A549 (cell line): ENCODE measurements around the gene VMO1. TPM values are rescaled to one million over a fixed set of nuclear protein-coding genes. Genes with fewer than 3 reads are reported as not detected.
A peak's percentile ranks its signal among the peaks of the same experiment; 100 is the strongest.

ENCODE experiments used
- ATAC-seq, 2 experiments: fragments of 200-7000 bp in 1 of 2; fragments of >200 bp in 1 of 2; cut with Nextera tagmentation in 1 of 2; cut with Tn5 transposase in 1 of 2; 3 replicates each; pipeline versions ENCODE4 v1.8.0 to v1.9.1; 2018 to 2020; ENCODE audit warnings: mild to moderate bottlenecking in 1 of 2, moderate library complexity in 1 of 2
- CTCF ChIA-PET: fragments of 300-600 bp; sonication (Branson Sonifier 250); formaldehyde crosslinking; extraction: SDS; loops from one replicate; lab custom pipeline; 2021; ENCODE audit warnings: antibody characterized with exemption, inconsistent platforms; lab: Yijun Ruan, JAX
- POLR2A ChIA-PET: fragments of 350-600 bp; formaldehyde crosslinking; extraction: SDS; loops from one replicate; lab custom pipeline; 2021; ENCODE audit warnings: antibody characterized with exemption, inconsistent platforms; lab: Yijun Ruan, JAX
- DNase-seq, 2 experiments: peaks; one replicate each; pipeline versions ENCODE4 v3.0.0 to v3.0.0-alpha.2; 2011 to 2016; ENCODE audit warnings: low read depth in 1 of 2, low spot score in 1 of 2
- FAIRE-seq: peaks from 2 replicates; lab custom pipeline; 2011; peaks lifted over from hg19 to GRCh38; lab: Jason Lieb, UNC
- H3K27ac ChIP-seq, 2 experiments: fragments of >200 bp; sonication (Bioruptor Twin); formaldehyde crosslinking; 3 replicates each; pipeline ENCODE4 v1.5.1; 2016 to 2017
- H3K4me1 ChIP-seq: fragments of >200 bp; sonication (Bioruptor Twin); formaldehyde crosslinking; 3 replicates; pipeline ENCODE4 v1.6.1; 2016
- H3K4me2 ChIP-seq: fragments of >200 bp; sonication (Bioruptor Twin); formaldehyde crosslinking; 3 replicates; pipeline ENCODE4 v1.6.1; 2016
- H3K4me3 ChIP-seq: fragments of >200 bp; sonication (Bioruptor Twin); formaldehyde crosslinking; 3 replicates; pipeline ENCODE4 v1.5.1; 2016
- H3K9me3 ChIP-seq: fragments of >200 bp; sonication (Bioruptor Twin); formaldehyde crosslinking; 3 replicates; pipeline ENCODE4 v1.6.1; 2016
- BCL3 ChIP-seq: fragments of >200 bp; sonication (Bioruptor Twin); formaldehyde crosslinking; IDR thresholded peaks from 3 replicates; pipeline ENCODE4 v1.6.1; 2016
- CTCF ChIP-seq: fragments of >200 bp; sonication (Bioruptor Twin); formaldehyde crosslinking; IDR thresholded peaks from 3 replicates; pipeline ENCODE4 v1.5.1; 2016
- E2F6 ChIP-seq: IDR thresholded peaks from 2 replicates; pipeline ENCODE4 v1.6.1; 2012; ENCODE audit warnings: low read depth, borderline replicate concordance
- EHF ChIP-seq: fragments of 250-450 bp; sonication (Bioruptor Pico); IDR thresholded peaks from 2 replicates; pipeline ENCODE4 v1.5.0; 2020; ENCODE audit warnings: mild to moderate bottlenecking
- ESRRA ChIP-seq: fragments of 150-350 bp; IDR thresholded peaks from 2 replicates; pipeline ENCODE4 v1.6.1; 2014; ENCODE audit warnings: mild to moderate bottlenecking, low read length, borderline replicate concordance
- FOSL2 ChIP-seq, 2 experiments: fragments of 450-650 bp in 1 of 2; fragments of >200 bp in 1 of 2; sonication (Bioruptor Twin) in 1 of 2; formaldehyde crosslinking; IDR thresholded peaks; 2 replicates each; pipeline versions ENCODE4 v1.5.0 to v1.6.1; 2016 to 2020; ENCODE audit warnings: mild to moderate bottlenecking in 1 of 2, moderate library complexity in 1 of 2
- GATA3 ChIP-seq: IDR thresholded peaks from 2 replicates; pipeline ENCODE4 v1.6.1; 2012; ENCODE audit warnings: borderline replicate concordance
- HES2 ChIP-seq: fragments of >200 bp; sonication (Bioruptor Twin); formaldehyde crosslinking; IDR thresholded peaks from 2 replicates; pipeline ENCODE4 v1.6.1; 2016
- HOXB13 ChIP-seq: fragments of 250-450 bp; sonication (Bioruptor Pico); IDR thresholded peaks from 2 replicates; pipeline ENCODE4 v1.5.0; 2020; ENCODE audit warnings: low read depth, mild to moderate bottlenecking, moderate library complexity
- HOXB5 ChIP-seq: fragments of 250-450 bp; sonication (Bioruptor Pico); IDR thresholded peaks from 2 replicates; pipeline ENCODE4 v1.5.0; 2020; ENCODE audit warnings: mild to moderate bottlenecking, moderate library complexity
- JUN ChIP-seq, 2 experiments: fragments of >200 bp; sonication (Bioruptor Twin); formaldehyde crosslinking; IDR thresholded peaks; 2 replicates in 1 of 2; 3 replicates in 1 of 2; pipeline ENCODE4 v1.6.1; 2016 to 2017
- MAX ChIP-seq: IDR thresholded peaks from 2 replicates; pipeline ENCODE4 v1.6.1; 2012
- NPAS2 ChIP-seq: fragments of 250-450 bp; sonication (Bioruptor Pico); IDR thresholded peaks from 2 replicates; pipeline ENCODE4 v1.8.0; 2022; ENCODE audit warnings: mild to moderate bottlenecking, moderate library complexity, borderline replicate concordance
- NR3C1 ChIP-seq: fragments of >200 bp; sonication (Bioruptor Twin); formaldehyde crosslinking; IDR thresholded peaks from 3 replicates; pipeline ENCODE4 v1.6.1; 2017
- PBX3 ChIP-seq: IDR thresholded peaks from 2 replicates; pipeline ENCODE4 v1.6.1; 2012
- RCOR1 ChIP-seq: fragments of 150-350 bp; IDR thresholded peaks from 2 replicates; pipeline ENCODE4 v1.6.1; 2014; ENCODE audit warnings: antibody characterized with exemption, low read length, low read depth
- REST ChIP-seq: fragments of 200-600 bp; sonication (generic); IDR thresholded peaks from 2 replicates; pipeline ENCODE4 v1.6.1; 2016; ENCODE audit warnings: antibody characterized with exemption, mild to moderate bottlenecking, moderate library complexity
- RNF2 ChIP-seq: fragments of 200-600 bp; sonication (generic); IDR thresholded peaks from 2 replicates; pipeline ENCODE4 v1.6.1; 2016; ENCODE audit warnings: low read depth, mild to moderate bottlenecking, antibody characterized with exemption, moderate library complexity, borderline replicate concordance
- SMC3 ChIP-seq: fragments of >200 bp; sonication (Bioruptor Twin); formaldehyde crosslinking; IDR thresholded peaks from 3 replicates; pipeline ENCODE4 v1.6.1; 2018; ENCODE audit warnings: inconsistent platforms
- SREBF2 ChIP-seq: fragments of 450-650 bp; IDR thresholded peaks from 2 replicates; pipeline ENCODE4 v1.6.1; 2014; ENCODE audit warnings: mild to moderate bottlenecking, moderate library complexity
- TP53 ChIP-seq: fragments of 250-450 bp; sonication (Bioruptor Pico); IDR thresholded peaks from 2 replicates; pipeline ENCODE4 v1.5.0; 2021; ENCODE audit warnings: mild to moderate bottlenecking, moderate library complexity
- ZC3H11A ChIP-seq: fragments of 450-650 bp; IDR thresholded peaks from 2 replicates; pipeline ENCODE4 v1.6.1; 2014; ENCODE audit warnings: antibody characterized with exemption, mild to moderate bottlenecking
- WGBS: methylation state at CpG from one replicate; pipeline ENCODE4 v1.1.6; 2017; ENCODE audit errors: missing lambda C conversion rate; 5-methylcytosine and 5-hydroxymethylcytosine counted together
- polyA plus RNA-seq, 4 experiments: library from polyadenylated mRNA; depleted of rRNA in 3 of 4; stranded (reverse); fragments of >200 nt; fragmentation: RNase III in 1 of 4; extraction: RNeasy Plus Mini Kit Qiagen cat#74134 plus additional on column Dnase treatment in 1 of 4; gene quantifications; 2 replicates in 3 of 4; 3 replicates in 1 of 4; pipeline ENCODE4 v1.2.3, GENCODE V29; 2011 to 2017

VMO1 gene
- polyA plus RNA-seq, 2 of the 4 experiments (the other 2 are of a cell fraction) = 0.58 to 0.81 TPM

GRCh38 chr17:4795168-4795567 is 9.0 kb upstream of the VMO1 start:
- WGBS = 93% methylated on average over 1 of the region's 1 CpG
- Histone ChIP-seq H3K27ac (peak overlapping the region; percentile 84 to 89), H3K4me1 (peaks cover 14% of the 10 kb centered on the region), H3K4me3 (peak overlapping the region; percentile 92), H3K4me2 (peak overlapping the region; percentile 75), H3K9me3 (no peaks in the 10 kb centered on the region)
- CTCF ChIA-PET = no interaction called here
- POLR2A ChIA-PET = no interaction called here
- no peak for TF ChIP-seq BCL3
- TF ChIP-seq SMC3 = no peak
- no peak for TF ChIP-seq EHF (CRISPR knock-in tag)
- no peak for TF ChIP-seq ZC3H11A
- TF ChIP-seq TP53 (CRISPR knock-in tag) = no peak
- no peak for TF ChIP-seq HOXB13 (CRISPR knock-in tag)
- TF ChIP-seq NR3C1 = no peak
- TF ChIP-seq RCOR1 = no peak
- no peak for TF ChIP-seq REST
- no peak for ATAC-seq
- FAIRE-seq = no peak
- DNase-seq = no peak

- peak in 1 of 2 experiments; percentile 0; a peak in 1 of 6 replicates for ATAC-seq
- TF ChIP-seq ESRRA (no peak), PBX3 (no peak)
- TF ChIP-seq, all 56 proteins: peak for 0
- WGBS = 40% methylated on average over 7 of the region's 7 CpGs
- peak overlapping the region; percentile 62 for H3K4me3 ChIP-seq
- H3K27ac ChIP-seq = peak overlapping the region; percentile 91 to 98
- H3K9me3 ChIP-seq = no peaks in the 10 kb centered on the region
- CTCF ChIA-PET = interaction anchor here (0.7 to 9.4 kb wide), 50 partner anchors 9 to 370 kb away, joined by 3 to 271 read pairs (median 9); partner anchors contain the start of genes ARRB2, C17orf114, CHRNE and CXCL16
- H3K4me1 ChIP-seq = peaks cover 27% of the 10 kb centered on the region
- POLR2A ChIA-PET = interaction anchor here (0.7 to 2.3 kb wide), 23 partner anchors 11 to 197 kb away, joined by 3 to 25 read pairs (median 6); partner anchors contain the start of genes ARRB2, CAMTA2, CXCL16 and MED11
- FAIRE-seq = no peak
- no peak for DNase-seq
- peak overlapping the region; percentile 97 for H3K4me2 ChIP-seq
These were observed 4.5 kb upstream of the VMO1 start for GRCh38 chr17:4790705-4791088.

GRCh38 chr17:4789951-4790704 is 4.0 kb upstream of the VMO1 start:
- ATAC-seq (peak; percentile 89 to 92), FAIRE-seq (peak; percentile 88), DNase-seq (peak; percentile 94 to 99)
- peaks cover 27% of the 10 kb centered on the region for H3K4me1 ChIP-seq
- 1% methylated on average over 64 of the region's 91 CpGs for WGBS
- ChIA-PET POLR2A (interaction anchor here (0.6 to 2.3 kb wide), 28 partner anchors 9 to 198 kb away, joined by 3 to 25 read pairs (median 5); partner anchors contain the start of genes ARRB2, CAMTA2, CXCL16 and MED11), CTCF (interaction anchor here (0.5 to 9.4 kb wide), 61 partner anchors 10 to 369 kb away, joined by 3 to 271 read pairs (median 7); partner anchors contain the start of genes ARRB2, C17orf114, CHRNE and CXCL16)
- H3K27ac ChIP-seq = peak overlapping the region; percentile 91 to 98
- H3K4me2 ChIP-seq = peak overlapping the region; percentile 97
- H3K4me3 ChIP-seq = peak overlapping the region; percentile 62
- H3K9me3 ChIP-seq = no peaks in the 10 kb centered on the region
- no peak for TF ChIP-seq HES2
- TF ChIP-seq HOXB5 (CRISPR knock-in tag) = 0 out of 2 replicates have a peak, but pooled peaks have one; percentile 22
- TF ChIP-seq E2F6 = peak; percentile 55
- TF ChIP-seq HOXB13 (CRISPR knock-in tag) = no peak
- no peak for TF ChIP-seq NPAS2 (CRISPR knock-in tag)
- TF ChIP-seq GATA3 = 0 out of 2 replicates have a peak, but pooled peaks have one; percentile 17
- no peak for TF ChIP-seq FOSL2 (IDR thresholded peaks at IDR 0.05)
- peak; percentile 47 for TF ChIP-seq FOSL2 (CRISPR knock-in tag; IDR thresholded peaks at IDR 0.05)
- TF ChIP-seq CTCF = peak; percentile 95
- TF ChIP-seq RNF2 = 0 out of 2 replicates have a peak, but pooled peaks have one; percentile 6
- TF ChIP-seq SREBF2 = no peak
- TF ChIP-seq JUN (IDR thresholded peaks at IDR 0.05) = peak; percentile 89 to 95
- peak; percentile 84 for TF ChIP-seq MAX
